Measurements from ENCODE around the gene CCDC17.

CCDC17 gene

DNA sequence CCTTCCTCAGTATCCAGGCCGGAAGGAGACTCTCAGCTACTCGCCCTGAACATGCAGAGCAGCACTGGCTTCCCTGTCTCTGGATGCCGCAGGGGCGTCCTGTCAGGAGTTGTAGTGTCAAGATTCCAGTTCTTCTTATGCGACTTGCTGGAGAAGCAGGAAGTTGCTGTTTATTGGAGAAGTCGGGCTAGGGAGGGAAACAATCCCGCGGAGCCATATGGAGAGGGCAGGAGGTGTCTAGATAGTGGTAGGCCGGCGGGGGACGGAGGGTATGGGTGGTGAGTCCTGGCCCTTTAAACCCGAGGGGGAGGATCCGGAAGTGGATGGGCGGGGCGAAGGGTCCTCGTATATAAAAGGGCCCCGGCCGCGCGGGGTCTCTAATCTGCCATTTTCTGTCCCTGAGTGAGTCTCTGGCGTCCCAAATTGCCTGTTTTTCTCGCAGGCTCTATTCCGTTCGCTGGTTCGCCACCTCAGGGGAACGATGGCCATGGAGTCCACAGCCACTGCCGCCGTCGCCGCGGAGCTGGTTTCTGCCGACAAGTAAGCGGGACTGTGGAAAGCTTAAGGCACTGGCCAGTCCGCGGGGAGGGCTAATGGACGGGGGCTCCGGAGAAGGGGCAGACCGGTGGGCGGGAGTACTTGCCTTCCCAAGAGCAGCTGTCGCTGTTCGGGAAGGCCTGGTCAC lies 40.0 kb downstream of the CCDC17 start, which contains the start of gene NASP:
NASP (plus strand) TSS at position 376 of the 685 bp plus-strand sequence; CDS start at position 482, 106 bp downstream.
- DNase-seq (ENCODE audit: low read depth, low spot score): peak; percentile 97

DNA sequence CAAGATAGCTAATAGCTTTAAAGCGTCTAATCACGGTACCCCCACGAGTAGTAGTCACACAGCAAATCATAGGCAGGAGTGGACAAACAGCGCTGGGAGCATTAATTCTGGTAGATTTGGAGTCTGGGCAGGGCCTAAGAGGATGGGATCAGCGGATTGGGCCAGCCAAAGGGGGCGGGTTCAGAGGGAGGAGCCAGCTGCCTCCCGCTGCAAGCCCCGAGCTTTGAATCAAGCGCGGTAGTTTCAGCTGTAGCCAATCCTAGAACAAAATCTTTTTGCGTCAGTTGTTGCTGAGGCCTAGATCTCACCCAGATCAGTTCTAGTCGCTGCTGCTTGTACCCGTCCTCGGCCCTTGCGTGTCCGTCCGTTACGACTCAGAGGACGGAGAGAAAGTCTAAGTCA lies 40.6 kb downstream of the CCDC17 start:
- peak; percentile 98 for DNase-seq (ENCODE audit: low read depth, low spot score)

DNA sequence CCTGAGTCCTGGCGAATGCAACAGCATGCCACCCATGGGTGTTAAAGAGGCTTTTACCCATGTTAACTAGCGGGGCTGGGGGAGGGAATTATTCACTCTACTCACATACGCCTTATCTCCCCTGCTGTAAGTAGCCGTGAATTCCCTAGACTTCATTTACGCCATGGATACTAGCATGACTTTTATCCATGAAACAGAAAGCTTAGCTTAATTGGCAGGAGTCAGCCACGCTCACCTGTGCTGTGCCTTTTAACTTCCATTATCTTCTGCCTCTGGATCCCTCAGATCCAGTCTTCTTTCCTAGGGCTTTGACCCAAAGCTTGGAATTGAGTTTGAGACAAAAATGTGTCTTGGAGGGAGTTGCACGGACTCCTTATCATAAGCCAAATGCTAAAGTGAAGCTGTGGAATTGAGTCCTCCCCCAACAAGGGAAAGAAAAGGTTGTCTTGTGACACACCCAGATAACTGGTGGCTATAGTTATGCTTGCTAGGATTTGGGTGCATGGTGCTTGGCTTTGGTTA lies 49.7 kb downstream of the CCDC17 start:
- DNase-seq (ENCODE audit: low read depth, low spot score): no peak

DNA sequence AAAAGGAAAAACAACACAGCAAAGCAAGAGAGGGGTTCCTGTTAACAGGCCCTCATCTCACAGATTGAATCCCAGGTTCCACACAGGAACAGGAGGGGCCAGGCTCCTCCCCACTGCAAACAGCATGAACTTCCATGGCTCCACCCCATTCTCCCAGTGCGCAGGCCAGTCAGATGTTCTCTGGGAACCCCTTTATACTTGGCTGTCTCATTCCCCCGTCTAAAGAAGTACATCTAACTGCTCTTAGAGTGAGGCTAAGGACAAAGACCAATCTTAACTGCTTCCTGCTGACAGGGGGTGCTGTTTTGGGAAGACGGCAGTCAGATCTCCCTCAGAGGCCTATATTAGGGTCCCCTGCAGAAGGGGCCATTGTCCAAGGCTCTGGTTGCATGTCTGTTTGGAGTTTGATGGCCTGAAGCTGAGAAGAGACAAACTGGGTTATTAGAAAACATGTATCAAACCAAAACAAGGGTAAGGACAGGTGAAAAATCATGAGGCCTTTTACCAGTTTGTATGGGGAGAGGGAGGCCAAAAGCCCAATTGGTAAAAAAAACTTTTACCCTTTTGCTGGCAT lies 50.5 kb downstream of the CCDC17 start:
- no peak for DNase-seq (ENCODE audit: low read depth, low spot score)

DNA sequence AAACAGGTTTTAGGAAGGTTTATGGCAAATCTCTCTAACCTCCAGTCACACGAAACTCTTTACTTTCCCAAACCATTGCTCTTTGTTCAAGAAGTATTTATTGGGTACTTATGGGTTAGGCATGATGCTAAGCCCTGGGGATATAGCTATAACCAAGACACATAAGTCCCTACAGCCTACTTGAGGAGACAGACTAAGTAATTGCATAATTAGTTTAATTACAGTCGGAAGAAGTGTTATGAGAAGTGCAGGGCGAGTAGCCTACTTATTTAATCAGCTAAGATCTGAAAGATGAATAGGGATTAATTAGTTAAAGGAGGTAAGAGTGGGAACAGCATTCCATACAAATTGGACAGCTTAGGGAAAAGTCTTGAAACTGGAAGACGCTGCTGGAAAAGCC lies 53.2 kb downstream of the CCDC17 start:
- no peak for DNase-seq (ENCODE audit: low read depth, low spot score)

Data from ELF-1 (cell line).